Hindlimb muscle (tissue), 1 donor: ENCODE data around the gene LRRC10B. TPM values are rescaled to one million over a fixed set of nuclear protein-coding genes. Genes with fewer than 3 reads are reported as not detected.

Experiments used
- DNase-seq: peaks from one replicate; pipeline ENCODE4 v3.0.0-alpha.2; 2013
- polyA plus RNA-seq: library from polyadenylated mRNA; unstranded; fragments of 120-200 nt; gene quantifications from one replicate; pipeline ENCODE4 v1.2.1, GENCODE V29; 2013; ENCODE audit not compliant: insufficient read length

Gene LRRC10B
- polyA plus RNA-seq, 1 donor: not detected

- no peak for DNase-seq
Measured at GRCh38 chr11:61549177-61549576, 40.6 kb downstream of the LRRC10B start.

- DNase-seq: no peak
Measured at GRCh38 chr11:61549662-61550568, 41.4 kb downstream of the LRRC10B start.

- no peak for DNase-seq
Measured at GRCh38 chr11:61550665-61551227, 42.2 kb downstream of the LRRC10B start.

GRCh38 chr11:61551634-61552033, 43.1 kb downstream of the LRRC10B start:
- DNase-seq: no peak

- DNase-seq: no peak
Measured at GRCh38 chr11:61552108-61552635, 43.6 kb downstream of the LRRC10B start.

- no peak for DNase-seq
Measured at GRCh38 chr11:61553373-61554171, 45.0 kb downstream of the LRRC10B start.

GRCh38 chr11:61554172-61554988, 45.8 kb downstream of the LRRC10B start:
- DNase-seq: no peak

GRCh38 chr11:61555051-61555969, 46.8 kb downstream of the LRRC10B start:
- no peak for DNase-seq

- DNase-seq: no peak
Measured at GRCh38 chr11:61555978-61556377, 47.4 kb downstream of the LRRC10B start.

GRCh38 chr11:61556621-61557020, 48.1 kb downstream of the LRRC10B start:
- DNase-seq: no peak

Other genes with a start within 250 kb of the LRRC10B start
- gene VWCE, start 213.4 kb upstream of the LRRC10B start, polyA plus RNA-seq: 4.9 TPM
- gene DDB1, start 175.6 kb upstream of the LRRC10B start, polyA plus RNA-seq: 190 TPM
- 20.7 TPM for gene TKFC, start 175.5 kb upstream of the LRRC10B start, polyA plus RNA-seq
- 16.9 TPM for gene CYB561A3, start 146.9 kb upstream of the LRRC10B start, polyA plus RNA-seq
- gene TMEM138, start 146.4 kb upstream of the LRRC10B start, polyA plus RNA-seq: 17.8 TPM
- gene TMEM216, start 116.2 kb upstream of the LRRC10B start, polyA plus RNA-seq: 11.2 TPM
- gene CPSF7, start 78.8 kb upstream of the LRRC10B start, polyA plus RNA-seq: 78.3 TPM
- gene SDHAF2, start 78.6 kb upstream of the LRRC10B start, polyA plus RNA-seq: 29.9 TPM
- gene SYT7, start 72.3 kb downstream of the LRRC10B start, polyA plus RNA-seq: 3.4 TPM
- gene DAGLA, start 171.6 kb downstream of the LRRC10B start, polyA plus RNA-seq: 8.2 TPM
- gene MYRF, start 243.9 kb downstream of the LRRC10B start, polyA plus RNA-seq: 1.5 TPM